LNCAP (cell line): ENCODE measurements around the gene LRRC45.

Source experiments
- TF ChIP-seq, protein P1 (sequence below): fragments of 450-650 bp; IDR thresholded peaks from 2 replicates; pipeline ENCODE4 v1.5.1; 2017; ENCODE audit warnings: mild to moderate bottlenecking

LRRC45 gene

DNA sequence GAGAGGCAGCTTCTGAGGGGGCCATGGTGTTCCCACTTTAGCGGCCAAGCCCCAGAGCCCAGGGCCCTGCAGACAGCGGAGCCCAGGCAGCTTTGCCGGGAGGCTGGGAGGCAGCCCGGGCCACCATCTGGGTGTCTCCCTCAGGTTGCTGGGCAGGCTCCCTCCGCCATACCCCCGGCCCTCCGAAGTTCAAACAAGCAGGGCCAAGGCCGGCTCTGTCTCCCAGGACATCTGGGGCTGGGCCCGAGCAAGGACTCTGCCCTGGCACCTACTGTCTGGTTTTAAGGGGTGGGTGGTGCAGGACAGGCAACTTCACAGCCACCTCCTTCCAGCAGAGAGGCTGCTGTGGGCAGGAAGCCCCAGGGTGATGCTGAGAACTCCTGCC lies 39.9 kb downstream of the LRRC45 start:
- TF ChIP-seq, protein P1, sequence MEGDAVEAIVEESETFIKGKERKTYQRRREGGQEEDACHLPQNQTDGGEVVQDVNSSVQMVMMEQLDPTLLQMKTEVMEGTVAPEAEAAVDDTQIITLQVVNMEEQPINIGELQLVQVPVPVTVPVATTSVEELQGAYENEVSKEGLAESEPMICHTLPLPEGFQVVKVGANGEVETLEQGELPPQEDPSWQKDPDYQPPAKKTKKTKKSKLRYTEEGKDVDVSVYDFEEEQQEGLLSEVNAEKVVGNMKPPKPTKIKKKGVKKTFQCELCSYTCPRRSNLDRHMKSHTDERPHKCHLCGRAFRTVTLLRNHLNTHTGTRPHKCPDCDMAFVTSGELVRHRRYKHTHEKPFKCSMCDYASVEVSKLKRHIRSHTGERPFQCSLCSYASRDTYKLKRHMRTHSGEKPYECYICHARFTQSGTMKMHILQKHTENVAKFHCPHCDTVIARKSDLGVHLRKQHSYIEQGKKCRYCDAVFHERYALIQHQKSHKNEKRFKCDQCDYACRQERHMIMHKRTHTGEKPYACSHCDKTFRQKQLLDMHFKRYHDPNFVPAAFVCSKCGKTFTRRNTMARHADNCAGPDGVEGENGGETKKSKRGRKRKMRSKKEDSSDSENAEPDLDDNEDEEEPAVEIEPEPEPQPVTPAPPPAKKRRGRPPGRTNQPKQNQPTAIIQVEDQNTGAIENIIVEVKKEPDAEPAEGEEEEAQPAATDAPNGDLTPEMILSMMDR = no peak

DNA sequence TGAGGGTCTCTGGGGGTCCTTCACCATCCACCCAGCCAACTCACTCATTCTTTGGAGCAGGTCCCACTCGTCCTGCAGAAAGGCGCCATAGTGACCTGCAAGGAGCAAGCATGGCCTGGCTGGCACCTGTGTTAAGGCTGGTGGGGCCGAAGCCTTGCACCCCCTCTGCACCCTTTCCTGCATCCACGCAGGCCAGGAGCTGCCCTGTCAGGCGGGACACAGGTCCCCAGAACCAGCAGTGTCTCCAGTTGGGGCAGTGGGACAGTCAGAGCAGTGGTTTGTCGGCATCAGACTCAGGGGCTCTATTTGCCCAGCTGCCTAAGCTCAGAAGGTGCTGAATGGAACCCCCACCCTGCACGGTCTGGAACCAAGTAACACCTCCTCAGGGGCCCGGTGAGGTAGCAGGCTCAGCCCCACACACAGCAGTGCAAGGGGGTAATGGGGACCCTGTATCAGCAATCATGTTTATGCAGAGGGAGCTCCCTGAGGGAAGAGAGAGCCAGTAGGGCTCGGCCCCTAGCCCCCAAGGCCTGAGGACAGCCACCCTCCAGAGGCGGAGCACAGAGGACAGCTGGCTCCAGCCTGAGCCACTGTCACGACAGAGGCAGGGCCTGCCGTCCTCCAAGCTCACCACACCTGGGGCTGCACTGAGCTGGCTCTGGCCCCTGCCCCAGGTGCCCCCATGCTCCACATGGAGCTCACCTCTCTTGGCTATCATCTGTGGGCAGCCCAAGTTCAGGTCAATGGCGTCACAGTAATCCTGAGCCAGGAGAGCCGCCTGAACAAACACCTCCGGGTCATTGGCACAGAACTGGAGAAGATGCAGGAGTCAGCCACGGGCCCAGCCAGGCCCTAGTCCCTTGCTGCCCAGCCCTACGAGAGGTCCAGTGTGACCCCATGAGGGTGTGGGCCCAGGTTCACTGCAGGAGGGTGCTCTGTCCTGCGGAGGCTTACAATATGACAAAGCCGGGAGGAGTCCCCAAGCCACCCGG lies 40.6 kb downstream of the LRRC45 start:
- TF ChIP-seq, protein P1 = no peak

DNA sequence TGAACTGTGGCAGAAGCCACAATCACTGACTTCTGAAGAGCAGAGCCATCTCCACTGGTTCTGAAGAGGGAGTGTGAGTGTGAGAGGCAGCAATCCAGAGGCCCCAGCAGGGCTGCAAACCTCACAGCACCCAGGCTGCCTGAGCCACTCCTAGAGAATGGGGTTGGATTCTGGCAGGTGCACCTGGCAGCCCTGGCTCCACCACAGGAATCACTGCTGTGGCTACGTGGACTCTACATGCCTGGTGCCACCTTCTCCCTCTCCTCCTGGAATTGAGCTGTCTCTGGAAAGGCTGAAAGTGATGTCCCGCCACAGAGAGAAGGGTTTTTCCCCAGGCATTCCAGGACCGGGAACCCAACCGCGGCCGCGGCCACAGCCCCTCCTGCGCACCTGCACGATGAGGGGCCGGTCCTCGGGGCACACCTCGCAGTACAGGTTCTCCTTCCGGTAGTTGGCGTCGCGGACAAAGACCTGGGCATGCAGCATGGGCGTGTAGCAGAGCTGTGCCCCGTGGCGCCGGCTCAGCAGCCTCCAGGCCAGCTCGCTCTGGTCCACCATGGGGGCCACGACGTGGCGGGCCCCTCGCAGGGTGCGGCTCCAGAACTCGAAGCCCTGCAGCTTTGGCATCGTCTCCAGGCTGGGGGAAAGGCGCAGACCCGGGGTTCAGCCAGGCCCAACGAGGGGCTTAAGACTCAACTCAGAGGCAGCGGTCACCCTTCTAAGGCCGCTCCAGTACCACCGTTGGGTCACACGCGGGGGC lies 41.5 kb downstream of the LRRC45 start:
- TF ChIP-seq, protein P1 = no peak

DNA sequence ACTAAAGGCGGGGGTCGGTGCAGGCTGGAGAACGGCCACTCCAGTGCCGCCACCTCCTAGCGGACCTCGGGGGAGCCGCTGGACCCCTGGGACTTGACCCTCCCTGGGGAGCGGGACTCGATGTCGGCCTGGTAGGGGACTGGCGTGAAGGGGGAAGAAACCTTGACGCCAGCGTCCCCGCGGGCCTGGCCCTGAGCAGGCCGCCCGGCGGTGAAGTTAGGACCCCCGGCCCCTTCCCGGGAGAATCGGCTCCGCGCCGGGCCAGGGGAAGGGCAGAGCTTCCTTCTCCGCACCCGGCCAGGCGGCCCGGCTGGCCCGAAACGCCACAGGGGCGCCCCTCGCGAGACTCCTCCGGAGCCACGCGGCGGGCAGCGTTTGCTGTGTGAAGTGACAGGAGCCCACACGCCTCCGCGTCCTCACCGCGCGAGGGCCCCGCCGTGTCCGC lies 42.1 kb downstream of the LRRC45 start:
- TF ChIP-seq, protein P1 = no peak

DNA sequence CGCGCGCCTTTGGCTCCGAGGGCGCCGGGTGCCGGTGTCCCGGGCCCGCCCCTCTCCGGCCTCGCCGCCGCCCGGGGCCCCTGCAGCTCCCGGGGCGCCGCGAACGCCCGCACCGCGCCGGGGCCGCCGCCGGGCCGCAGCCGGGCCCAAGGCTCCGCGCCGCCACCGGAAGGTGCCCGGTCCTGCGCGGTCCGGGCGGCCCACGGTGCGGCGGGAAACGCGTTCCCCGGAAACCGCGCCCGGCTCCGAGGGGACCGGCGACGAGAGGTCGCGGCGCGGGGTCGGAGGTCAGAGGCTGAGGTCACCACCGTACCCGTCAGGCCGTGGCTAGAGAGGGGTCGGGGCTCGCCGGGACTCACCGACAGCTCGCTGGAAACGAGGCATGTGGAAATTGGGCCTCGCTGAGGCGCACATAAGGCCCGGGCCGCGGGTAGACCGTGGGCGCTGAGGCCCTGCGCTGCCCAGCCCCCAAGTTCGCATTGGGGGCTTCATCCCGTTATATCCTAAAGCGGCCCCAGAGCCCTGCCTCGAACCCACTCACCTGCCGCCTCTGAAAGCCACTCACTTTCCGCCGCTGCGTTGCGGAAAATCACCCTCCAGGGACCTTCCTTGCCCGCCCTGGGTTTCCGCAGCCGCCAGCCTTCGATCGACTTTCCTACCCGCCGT lies 42.7 kb downstream of the LRRC45 start, which contains the start of gene DUS1L:
Gene DUS1L (minus strand): TSS at position 167 of the 666 bp plus-strand sequence. CDS start 745 bp downstream, outside the sequence.
- TF ChIP-seq, protein P1 = no peak

DNA sequence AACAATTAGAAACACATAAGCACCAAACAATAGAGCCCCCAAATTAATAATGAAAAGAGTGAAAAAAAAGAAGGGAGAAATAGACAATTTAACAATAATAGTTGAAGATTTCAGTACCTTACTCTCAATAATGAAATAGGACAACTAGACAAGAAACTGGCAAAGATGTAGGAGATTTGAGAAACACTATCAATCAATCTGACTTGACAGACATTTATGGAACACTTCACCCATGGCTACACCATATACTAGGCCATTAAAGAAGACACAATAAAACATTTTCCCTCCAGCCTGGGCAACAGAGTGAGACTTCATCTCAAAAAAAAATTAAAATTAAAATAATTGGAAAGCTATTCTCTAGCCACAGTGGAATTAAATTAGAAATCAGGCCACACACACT lies 47.5 kb downstream of the LRRC45 start:
- TF ChIP-seq, protein P1 = no peak

DNA sequence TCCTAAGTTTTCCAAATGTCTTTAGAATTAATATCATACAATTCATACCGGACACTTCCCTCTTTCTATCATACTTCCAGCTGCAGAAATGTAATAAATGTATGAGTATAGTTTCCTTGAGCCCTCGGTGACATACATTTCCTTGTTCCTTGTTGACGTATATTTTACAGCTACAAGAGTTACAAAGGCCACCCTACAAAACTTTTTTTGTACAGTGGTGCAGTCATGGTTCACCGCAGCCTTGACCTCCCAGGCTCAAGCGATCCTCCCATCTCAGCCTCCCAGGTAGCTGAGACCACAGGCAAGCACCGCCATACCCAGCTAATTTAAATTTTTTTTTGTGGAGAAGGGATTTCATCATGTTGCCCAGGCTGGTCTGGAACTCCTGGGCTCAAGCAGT lies 49.7 kb downstream of the LRRC45 start:
- TF ChIP-seq, protein P1 = no peak
